ENCODE results near the gene GRK5.

Gene GRK5

DNA sequence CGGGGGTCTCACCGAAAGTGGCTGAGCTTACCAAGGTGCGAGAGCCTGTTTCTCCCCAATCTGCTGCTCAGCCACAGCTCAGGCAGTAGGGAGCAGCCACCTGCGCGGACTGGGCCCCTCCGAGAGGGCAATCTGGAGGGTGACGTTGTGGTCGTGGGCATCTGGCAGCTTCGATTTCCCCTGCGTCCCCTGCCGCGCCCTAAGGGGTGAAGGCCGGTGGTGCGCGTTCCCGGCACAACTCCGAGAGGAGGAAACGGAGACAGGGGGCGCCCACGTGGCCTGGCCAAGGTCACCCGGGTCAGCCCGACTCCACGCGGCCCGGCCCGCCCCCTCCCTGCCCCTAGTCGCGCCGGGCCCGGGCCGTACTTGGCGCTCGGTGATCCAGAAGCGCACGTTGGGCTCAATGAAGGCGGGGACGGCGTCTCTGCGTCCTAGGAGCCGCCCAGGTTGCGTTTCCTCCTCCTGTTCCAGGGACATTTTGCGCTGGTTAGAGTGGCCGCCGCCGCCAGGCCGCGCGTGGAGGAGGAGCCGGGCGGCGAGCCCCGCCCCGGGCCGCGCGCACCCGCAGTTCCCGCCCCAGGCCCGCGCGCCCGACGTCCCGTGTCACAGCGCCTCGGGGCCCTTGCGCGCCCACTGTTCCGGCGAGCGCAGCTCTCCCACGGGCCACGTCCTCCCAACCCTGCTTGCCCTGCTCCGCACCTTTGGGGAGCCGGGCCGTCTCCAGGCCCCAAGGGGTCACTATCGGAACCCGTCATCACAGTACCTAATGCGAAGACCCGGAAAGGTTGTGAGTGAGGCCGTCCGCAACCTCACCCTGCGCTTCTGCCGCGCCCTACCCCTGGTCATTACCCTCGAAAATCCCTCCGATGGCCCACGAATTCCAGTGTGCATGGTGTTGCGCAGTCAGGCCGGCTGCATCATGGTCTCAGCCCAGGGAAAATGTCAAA lies 41.9 kb upstream of the GRK5 start, which contains the start of gene SFXN4:
SFXN4 (minus strand) TSS at position 544 of the 947 bp plus-strand sequence; CDS start at position 477, 67 bp downstream.
- H4K91ac ChIP-seq (ENCODE audit: low read depth, low read length), result peak within 1 kb of the TSS; percentile 69
- peaks cover 9 to 17% of the 10 kb centered on the region in 2 experiments for H3K36me3 ChIP-seq (ENCODE audit: control insufficient read depth in 1 of 2, insufficient read depth in 2 of 2, low read length in 2 of 2)
- H3K9me3 ChIP-seq (ENCODE audit: insufficient read depth, low read depth, low read length), result no peaks in the 10 kb centered on the region
- peak within 1 kb of the TSS; percentile 85 for H3K4me3 ChIP-seq (ENCODE audit: low read depth, low read length)
- no peak within 1 kb of the TSS for H2AK5ac ChIP-seq (ENCODE audit: low read length)
- peak within 1 kb of the TSS; percentile 92 for H3K9ac ChIP-seq (ENCODE audit: low read length)
- peak within 1 kb of the TSS; percentile 72 for H3K4me2 ChIP-seq (ENCODE audit: low read length)
- no CpG with 5 or more reads among the region's 90 CpGs for WGBS (ENCODE audit: extremely low coverage, insufficient coverage, insufficient read length)
- peak within 1 kb of the TSS; percentile 52 for H2BK5ac ChIP-seq (ENCODE audit: low read depth, low read length, poor library complexity)
- H2AFZ ChIP-seq (ENCODE audit: insufficient read depth, low read length, poor library complexity), result peak within 1 kb of the TSS; percentile 66
- H3K14ac ChIP-seq (ENCODE audit: low read length), result peak within 1 kb of the TSS; percentile 75
- H3K4ac ChIP-seq (ENCODE audit: low read depth, low read length), result peak within 1 kb of the TSS; percentile 10
- H3K4me1 ChIP-seq (ENCODE audit: control insufficient read depth in 1 of 2, insufficient read depth in 2 of 2, low read length in 2 of 2), result peaks cover 4 to 6% of the 10 kb centered on the region in 2 experiments
- H3K27me3 ChIP-seq (ENCODE audit: insufficient read depth, low read length), result no peaks in the 10 kb centered on the region
- H4K12ac ChIP-seq (ENCODE audit: low read depth, low read length), result peak within 1 kb of the TSS; percentile 74
- peak within 1 kb of the TSS; percentile 45 for H3K23ac ChIP-seq (ENCODE audit: low read length)
- H4K8ac ChIP-seq (ENCODE audit: low read depth, low read length), result peak within 1 kb of the TSS; percentile 94
- peaks cover 8% of the 10 kb centered on the region for H3K79me1 ChIP-seq (ENCODE audit: low read length)
- no peak within 1 kb of the TSS for H2BK120ac ChIP-seq (ENCODE audit: insufficient read depth, low read length, poor library complexity)
- peak within 1 kb of the TSS; percentile 36 for H3K27ac ChIP-seq (ENCODE audit: low read depth, low read length)
- H3K18ac ChIP-seq (ENCODE audit: low read length), result peak within 1 kb of the TSS; percentile 71
- peaks cover 5% of the 10 kb centered on the region for H3K79me2 ChIP-seq (ENCODE audit: control insufficient read depth, insufficient read depth, low read length, poor library complexity)
- H2BK12ac ChIP-seq (ENCODE audit: low read length), result peak within 1 kb of the TSS; percentile 18
- peak; percentile 35 to 78 for DNase-seq

DNA sequence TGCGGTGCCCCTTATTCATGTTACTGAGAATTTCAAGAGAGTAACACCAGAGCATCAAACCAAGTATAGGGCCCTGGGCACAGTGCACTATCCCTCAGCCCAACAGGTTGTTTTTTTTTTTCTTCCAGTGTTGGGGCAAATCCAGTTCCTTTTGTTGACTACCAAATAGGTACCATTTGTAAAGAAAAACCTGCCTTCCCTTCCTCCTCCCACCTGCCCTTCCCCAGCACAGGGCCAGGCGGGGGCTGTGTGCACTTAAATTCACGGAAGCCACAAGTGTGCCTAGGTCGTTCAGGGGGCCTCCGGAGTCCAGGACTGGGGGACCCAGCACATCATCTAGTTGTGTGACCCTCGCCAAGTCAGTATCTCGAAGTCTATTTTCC lies 41.3 kb upstream of the GRK5 start:
- Histone ChIP-seq H3K23ac (ENCODE audit: low read length) (no peak overlapping the region), H3K27me3 (ENCODE audit: insufficient read depth, low read length) (no peaks in the 10 kb centered on the region), H3K36me3 (ENCODE audit: control insufficient read depth in 1 of 2, insufficient read depth in 2 of 2, low read length in 2 of 2) (peaks cover 13 to 17% of the 10 kb centered on the region in 2 experiments), H3K14ac (ENCODE audit: low read length) (peak overlapping the region; percentile 75), H4K91ac (ENCODE audit: low read depth, low read length) (peak overlapping the region; percentile 69), H3K4me3 (ENCODE audit: low read depth, low read length) (peak overlapping the region; percentile 85), H3K79me2 (ENCODE audit: control insufficient read depth, insufficient read depth, low read length, poor library complexity) (peaks cover 5% of the 10 kb centered on the region), H2BK12ac (ENCODE audit: low read length) (peak overlapping the region; percentile 18), H2BK120ac (ENCODE audit: insufficient read depth, low read length, poor library complexity) (no peak overlapping the region), H3K4ac (ENCODE audit: low read depth, low read length) (no peak overlapping the region), H2AFZ (ENCODE audit: insufficient read depth, low read length, poor library complexity) (peak overlapping the region; percentile 66), H3K18ac (ENCODE audit: low read length) (peak overlapping the region; percentile 71), H3K9ac (ENCODE audit: low read length) (peak overlapping the region; percentile 92), H3K4me2 (ENCODE audit: low read length) (peak overlapping the region; percentile 72), H3K9me3 (ENCODE audit: insufficient read depth, low read depth, low read length) (no peaks in the 10 kb centered on the region), H3K79me1 (ENCODE audit: low read length) (peaks cover 8% of the 10 kb centered on the region), H3K4me1 (ENCODE audit: control insufficient read depth in 1 of 2, insufficient read depth in 2 of 2, low read length in 2 of 2) (peaks cover 4 to 6% of the 10 kb centered on the region in 2 experiments), H2AK5ac (ENCODE audit: low read length) (no peak overlapping the region), H4K8ac (ENCODE audit: low read depth, low read length) (peak overlapping the region; percentile 94), H4K12ac (ENCODE audit: low read depth, low read length) (peak overlapping the region; percentile 27), H2BK5ac (ENCODE audit: low read depth, low read length, poor library complexity) (peak overlapping the region; percentile 52), H3K27ac (ENCODE audit: low read depth, low read length) (peak overlapping the region; percentile 36)
- WGBS (ENCODE audit: extremely low coverage, insufficient coverage, insufficient read length), result no CpG with 5 or more reads among the region's 7 CpGs
- no peak for DNase-seq

DNA sequence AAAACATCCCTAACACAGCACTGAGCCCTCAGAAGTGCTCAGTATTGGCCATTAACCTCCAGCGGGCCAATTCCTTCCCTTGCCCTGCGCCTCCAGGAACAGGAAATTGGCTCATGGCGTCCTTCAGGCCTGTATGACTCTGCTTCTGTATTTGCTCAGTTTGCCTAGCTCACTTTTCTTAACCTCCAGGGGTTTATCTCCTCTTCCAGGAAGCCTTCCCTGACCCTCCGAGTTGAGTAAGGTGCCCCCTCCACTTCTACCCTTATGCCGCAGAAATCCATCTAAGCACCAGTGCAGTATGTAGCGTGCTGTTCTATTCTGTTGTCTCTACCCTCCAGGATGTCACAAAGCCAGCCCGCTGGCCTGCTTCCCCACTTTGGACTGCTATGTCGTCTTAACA lies 40.8 kb upstream of the GRK5 start:
- Histone ChIP-seq H4K12ac (ENCODE audit: low read depth, low read length) (no peak overlapping the region), H4K8ac (ENCODE audit: low read depth, low read length) (no peak overlapping the region), H2BK120ac (ENCODE audit: insufficient read depth, low read length, poor library complexity) (no peak overlapping the region), H3K9me3 (ENCODE audit: insufficient read depth, low read depth, low read length) (no peaks in the 10 kb centered on the region), H3K4me1 (ENCODE audit: control insufficient read depth in 1 of 2, insufficient read depth in 2 of 2, low read length in 2 of 2) (peaks cover 4 to 6% of the 10 kb centered on the region in 2 experiments), H3K4me2 (ENCODE audit: low read length) (no peak overlapping the region), H2BK12ac (ENCODE audit: low read length) (no peak overlapping the region), H3K9ac (ENCODE audit: low read length) (no peak overlapping the region), H2AK5ac (ENCODE audit: low read length) (no peak overlapping the region), H3K27ac (ENCODE audit: low read depth, low read length) (no peak overlapping the region), H3K79me2 (ENCODE audit: control insufficient read depth, insufficient read depth, low read length, poor library complexity) (peaks cover 5% of the 10 kb centered on the region), H2AFZ (ENCODE audit: insufficient read depth, low read length, poor library complexity) (no peak overlapping the region), H3K4ac (ENCODE audit: low read depth, low read length) (no peak overlapping the region), H3K18ac (ENCODE audit: low read length) (no peak overlapping the region), H4K91ac (ENCODE audit: low read depth, low read length) (no peak overlapping the region), H3K79me1 (ENCODE audit: low read length) (peaks cover 8% of the 10 kb centered on the region), H3K27me3 (ENCODE audit: insufficient read depth, low read length) (no peaks in the 10 kb centered on the region), H2BK5ac (ENCODE audit: low read depth, low read length, poor library complexity) (no peak overlapping the region), H3K23ac (ENCODE audit: low read length) (no peak overlapping the region), H3K14ac (ENCODE audit: low read length) (no peak overlapping the region), H3K4me3 (ENCODE audit: low read depth, low read length) (no peak overlapping the region), H3K36me3 (ENCODE audit: control insufficient read depth in 1 of 2, insufficient read depth in 2 of 2, low read length in 2 of 2) (peaks cover 15 to 22% of the 10 kb centered on the region in 2 experiments)
- no CpG with 5 or more reads among the region's 8 CpGs for WGBS (ENCODE audit: extremely low coverage, insufficient coverage, insufficient read length)
- DNase-seq, result no peak

DNA sequence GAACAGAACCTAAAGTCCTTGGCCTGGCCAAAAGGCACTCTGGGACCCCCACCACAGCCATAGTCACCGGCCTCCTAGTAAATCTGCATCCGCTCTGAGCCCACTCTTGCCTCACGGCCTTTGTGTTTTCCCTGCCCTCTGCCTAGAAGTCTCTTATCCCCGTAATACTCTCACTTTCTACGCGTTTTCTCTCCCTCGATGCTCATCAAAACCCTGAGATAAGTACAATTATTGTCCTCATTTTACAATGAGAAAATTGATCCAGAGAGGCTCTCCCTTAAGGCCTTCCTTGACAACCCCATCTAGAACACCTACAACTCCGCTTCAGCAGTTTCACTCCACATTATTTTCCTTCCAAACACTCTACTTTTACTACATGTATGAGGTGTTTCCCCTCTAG lies 40.3 kb upstream of the GRK5 start:
- no peak overlapping the region for H2BK5ac ChIP-seq (ENCODE audit: low read depth, low read length, poor library complexity)
- H4K8ac ChIP-seq (ENCODE audit: low read depth, low read length), result no peak overlapping the region
- no peak overlapping the region for H3K27ac ChIP-seq (ENCODE audit: low read depth, low read length)
- H3K36me3 ChIP-seq (ENCODE audit: control insufficient read depth in 1 of 2, insufficient read depth in 2 of 2, low read length in 2 of 2), result peaks cover 18 to 26% of the 10 kb centered on the region in 2 experiments
- no peak overlapping the region for H2BK120ac ChIP-seq (ENCODE audit: insufficient read depth, low read length, poor library complexity)
- H3K4me1 ChIP-seq (ENCODE audit: control insufficient read depth in 1 of 2, insufficient read depth in 2 of 2, low read length in 2 of 2), result peaks cover 4 to 6% of the 10 kb centered on the region in 2 experiments
- H3K79me2 ChIP-seq (ENCODE audit: control insufficient read depth, insufficient read depth, low read length, poor library complexity), result peaks cover 5% of the 10 kb centered on the region
- H2BK12ac ChIP-seq (ENCODE audit: low read length), result no peak overlapping the region
- no peak overlapping the region for H4K91ac ChIP-seq (ENCODE audit: low read depth, low read length)
- no peaks in the 10 kb centered on the region for H3K27me3 ChIP-seq (ENCODE audit: insufficient read depth, low read length)
- H2AFZ ChIP-seq (ENCODE audit: insufficient read depth, low read length, poor library complexity), result no peak overlapping the region
- WGBS (ENCODE audit: extremely low coverage, insufficient coverage, insufficient read length), result 100% methylated on average over 1 of the region's 8 CpGs
- H3K23ac ChIP-seq (ENCODE audit: low read length), result no peak overlapping the region
- H4K12ac ChIP-seq (ENCODE audit: low read depth, low read length), result no peak overlapping the region
- H3K4ac ChIP-seq (ENCODE audit: low read depth, low read length), result no peak overlapping the region
- H3K9me3 ChIP-seq (ENCODE audit: insufficient read depth, low read depth, low read length), result no peaks in the 10 kb centered on the region
- H3K9ac ChIP-seq (ENCODE audit: low read length), result no peak overlapping the region
- H3K14ac ChIP-seq (ENCODE audit: low read length), result no peak overlapping the region
- no peak overlapping the region for H2AK5ac ChIP-seq (ENCODE audit: low read length)
- no peak overlapping the region for H3K18ac ChIP-seq (ENCODE audit: low read length)
- no peak for DNase-seq
- H3K4me3 ChIP-seq (ENCODE audit: low read depth, low read length), result no peak overlapping the region
- peaks cover 8% of the 10 kb centered on the region for H3K79me1 ChIP-seq (ENCODE audit: low read length)
- no peak overlapping the region for H3K4me2 ChIP-seq (ENCODE audit: low read length)
